Retinal pigment epithelial cell (primary cell): ENCODE data around the gene ZNF683.

Experiments used
- DNase-seq: peaks from one replicate; pipeline ENCODE4 v3.0.0-alpha.2; 2010; ENCODE audit warnings: low read depth
- H3K4me3 ChIP-seq: 2 replicates; pipeline ENCODE4 v1.5.1; 2011; ENCODE audit warnings: mild to moderate bottlenecking, low read length, control low read depth, moderate library complexity
- TF ChIP-seq, protein P1 (sequence below): conservative IDR thresholded peaks from 2 replicates; pipeline ENCODE4 v1.5.1; 2011; ENCODE audit warnings: low read depth, low read length, control low read depth, inconsistent platforms

Gene ZNF683

DNA sequence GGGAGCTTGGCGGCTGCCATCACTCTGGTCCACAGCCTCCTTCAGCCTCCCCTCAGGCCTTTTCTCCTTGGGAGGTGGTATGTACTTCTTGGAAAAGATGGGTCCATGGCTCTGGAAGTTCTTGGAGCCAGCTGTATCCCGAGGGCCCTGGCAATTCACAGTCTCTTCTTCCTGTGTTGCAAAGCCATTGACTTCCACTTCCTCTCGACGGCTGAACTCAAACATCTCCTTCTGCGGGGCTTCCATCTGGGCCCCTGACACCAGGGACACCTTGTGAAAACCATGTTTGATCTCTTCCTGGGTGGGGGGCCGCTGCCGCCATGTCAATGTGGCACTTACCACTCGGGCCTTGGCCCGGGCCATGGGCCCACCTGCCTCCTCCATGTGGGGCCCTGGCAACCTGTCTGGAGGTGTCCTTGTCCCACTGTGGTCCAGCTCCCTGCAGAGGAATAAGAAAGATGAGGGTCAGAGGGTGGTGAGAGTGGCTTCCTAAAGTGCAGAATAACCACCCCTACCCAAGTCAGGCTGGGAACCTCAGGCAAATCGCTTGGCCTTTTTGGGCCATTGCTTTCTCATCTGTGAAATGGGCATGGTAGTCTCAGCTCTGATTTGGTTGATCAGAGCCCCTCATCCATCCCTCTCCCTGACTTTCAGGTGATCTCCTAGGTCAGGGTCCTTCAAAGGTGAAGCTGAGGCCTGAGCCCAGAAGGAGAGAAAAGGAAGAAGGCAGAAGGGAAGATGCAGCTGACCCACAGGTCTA lies 26.1 kb downstream of the ZNF683 start:
- DNase-seq = no peak
- TF ChIP-seq, protein P1, sequence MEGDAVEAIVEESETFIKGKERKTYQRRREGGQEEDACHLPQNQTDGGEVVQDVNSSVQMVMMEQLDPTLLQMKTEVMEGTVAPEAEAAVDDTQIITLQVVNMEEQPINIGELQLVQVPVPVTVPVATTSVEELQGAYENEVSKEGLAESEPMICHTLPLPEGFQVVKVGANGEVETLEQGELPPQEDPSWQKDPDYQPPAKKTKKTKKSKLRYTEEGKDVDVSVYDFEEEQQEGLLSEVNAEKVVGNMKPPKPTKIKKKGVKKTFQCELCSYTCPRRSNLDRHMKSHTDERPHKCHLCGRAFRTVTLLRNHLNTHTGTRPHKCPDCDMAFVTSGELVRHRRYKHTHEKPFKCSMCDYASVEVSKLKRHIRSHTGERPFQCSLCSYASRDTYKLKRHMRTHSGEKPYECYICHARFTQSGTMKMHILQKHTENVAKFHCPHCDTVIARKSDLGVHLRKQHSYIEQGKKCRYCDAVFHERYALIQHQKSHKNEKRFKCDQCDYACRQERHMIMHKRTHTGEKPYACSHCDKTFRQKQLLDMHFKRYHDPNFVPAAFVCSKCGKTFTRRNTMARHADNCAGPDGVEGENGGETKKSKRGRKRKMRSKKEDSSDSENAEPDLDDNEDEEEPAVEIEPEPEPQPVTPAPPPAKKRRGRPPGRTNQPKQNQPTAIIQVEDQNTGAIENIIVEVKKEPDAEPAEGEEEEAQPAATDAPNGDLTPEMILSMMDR = no peak
- no peak overlapping the region for H3K4me3 ChIP-seq

DNA sequence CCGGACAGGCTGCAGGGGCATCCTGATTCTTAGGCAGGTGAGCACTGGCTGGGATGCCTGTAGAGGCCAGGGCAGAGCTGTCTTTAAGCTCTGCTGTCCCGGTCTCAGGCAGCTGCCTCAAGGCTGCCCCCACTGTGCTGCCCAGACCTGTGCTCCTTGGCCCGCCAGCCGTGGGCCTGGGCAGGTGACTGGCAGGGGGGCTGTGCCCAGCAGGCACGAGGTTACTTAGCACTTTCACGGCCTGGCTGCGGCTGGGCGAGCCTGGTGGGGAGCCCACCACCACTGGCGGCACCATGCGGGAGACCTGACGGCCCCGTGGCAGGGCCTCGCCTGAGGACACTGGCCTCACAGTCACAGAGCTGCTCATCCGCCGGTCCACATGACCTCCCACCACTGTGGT lies 26.8 kb downstream of the ZNF683 start:
- TF ChIP-seq, protein P1 = no peak
- H3K4me3 ChIP-seq = no peak overlapping the region

DNA sequence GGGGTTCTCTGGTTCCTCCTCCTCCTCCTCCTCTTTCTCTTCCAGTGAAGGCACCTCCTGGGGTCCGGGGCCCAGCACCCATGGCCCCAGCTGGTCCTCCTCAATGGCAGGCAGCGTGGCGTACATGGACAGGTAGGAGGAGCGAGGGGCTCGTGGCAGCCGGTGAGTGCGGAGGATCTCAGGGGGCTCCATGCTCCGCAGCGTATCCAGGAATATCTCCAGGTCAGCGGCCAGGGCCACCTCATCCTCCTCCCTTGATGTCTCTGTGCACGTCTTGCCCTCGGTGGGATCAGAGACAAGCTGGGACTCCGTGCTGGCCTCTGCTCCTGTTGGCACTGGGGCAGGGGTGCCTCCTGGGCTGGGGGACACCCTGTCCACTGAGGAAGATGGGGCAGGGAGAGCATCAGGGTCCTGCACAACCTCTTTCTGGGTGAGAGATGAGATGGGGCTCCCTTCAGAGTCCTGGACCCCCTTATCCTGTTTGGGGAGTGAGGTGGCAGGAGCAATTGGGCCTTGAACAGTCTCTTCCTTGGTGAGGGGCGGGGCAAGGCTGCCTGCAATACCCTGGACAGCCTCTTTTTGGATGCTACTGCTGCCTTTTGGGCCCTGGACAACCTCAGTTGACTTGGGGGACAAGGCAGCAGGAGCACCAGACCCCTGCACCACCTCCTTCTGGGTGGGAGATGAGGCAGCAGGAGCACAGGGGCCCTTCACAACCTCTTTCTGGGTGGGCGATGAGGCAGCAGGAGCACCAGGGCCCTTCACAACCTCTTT lies 28.2 kb downstream of the ZNF683 start:
- TF ChIP-seq, protein P1 = no peak
- no peak for DNase-seq
- H3K4me3 ChIP-seq = no peak overlapping the region

More for the DNA sequence above, 26.8 kb downstream of the ZNF683 start:
- DNase-seq = no peak

DNA sequence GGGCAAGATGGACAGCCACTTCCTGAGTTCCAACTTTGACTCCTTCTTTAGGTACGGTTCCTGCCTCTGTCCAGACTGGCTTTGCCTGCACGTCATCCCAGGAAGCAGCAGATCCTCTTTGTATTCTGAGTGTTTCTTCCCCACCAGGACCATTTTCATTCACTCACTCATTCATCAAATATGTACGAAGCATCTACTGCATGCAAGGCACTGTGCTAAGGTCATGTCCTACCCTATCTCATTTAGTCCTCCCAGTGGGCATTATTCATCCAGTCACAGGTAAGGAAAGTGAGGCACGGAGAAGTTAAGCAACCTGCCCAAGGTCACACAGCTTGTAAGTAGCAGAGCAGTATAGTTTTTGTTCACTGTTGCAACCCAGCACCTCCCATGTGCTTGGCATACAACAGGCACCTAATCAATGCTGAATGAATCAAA lies 32.5 kb downstream of the ZNF683 start:
- no peak for DNase-seq
- TF ChIP-seq, protein P1 = no peak
- H3K4me3 ChIP-seq = no peak overlapping the region

DNA sequence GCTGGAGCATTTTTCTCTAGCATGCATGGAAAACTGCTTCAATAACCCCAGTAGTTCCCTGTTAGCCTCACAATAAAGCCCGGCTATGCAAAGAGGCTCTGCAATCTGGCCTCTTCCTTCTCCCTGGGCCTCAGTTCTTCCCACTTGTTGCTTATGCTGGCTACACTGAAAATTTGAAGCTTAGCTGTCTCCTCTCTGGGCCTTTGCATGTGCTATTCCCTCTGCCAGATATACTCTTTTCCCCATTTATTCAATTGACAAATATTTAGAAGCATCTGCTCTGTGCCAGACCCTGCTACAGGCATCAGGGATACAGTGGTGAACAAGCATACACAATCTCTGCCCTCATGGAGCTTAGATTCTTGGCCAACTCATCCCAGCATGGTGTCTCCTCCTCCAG lies 33.9 kb downstream of the ZNF683 start:
- H3K4me3 ChIP-seq = no peak overlapping the region
- TF ChIP-seq, protein P1 = no peak
- no peak for DNase-seq

DNA sequence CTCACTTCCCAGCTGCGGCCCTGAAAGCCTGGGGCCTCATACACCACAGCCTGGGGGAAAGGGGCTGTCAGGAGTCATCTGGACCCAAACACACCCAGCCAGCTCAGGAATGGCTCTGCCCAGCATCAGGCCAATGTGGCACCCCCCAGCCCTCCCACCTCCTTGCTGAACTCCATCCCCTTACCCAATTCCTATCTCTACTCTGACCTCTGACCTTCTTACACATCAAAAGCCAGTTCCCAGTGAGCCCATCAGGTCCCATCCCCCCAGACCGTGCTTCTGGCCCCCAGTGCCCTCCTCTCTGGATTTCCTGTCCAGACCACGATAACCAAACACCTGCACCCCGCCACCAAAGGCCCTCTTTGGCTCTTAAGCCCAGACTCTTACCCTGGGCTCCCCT lies 34.9 kb downstream of the ZNF683 start:
- no peak overlapping the region for H3K4me3 ChIP-seq
- DNase-seq = no peak
- TF ChIP-seq, protein P1 = no peak

DNA sequence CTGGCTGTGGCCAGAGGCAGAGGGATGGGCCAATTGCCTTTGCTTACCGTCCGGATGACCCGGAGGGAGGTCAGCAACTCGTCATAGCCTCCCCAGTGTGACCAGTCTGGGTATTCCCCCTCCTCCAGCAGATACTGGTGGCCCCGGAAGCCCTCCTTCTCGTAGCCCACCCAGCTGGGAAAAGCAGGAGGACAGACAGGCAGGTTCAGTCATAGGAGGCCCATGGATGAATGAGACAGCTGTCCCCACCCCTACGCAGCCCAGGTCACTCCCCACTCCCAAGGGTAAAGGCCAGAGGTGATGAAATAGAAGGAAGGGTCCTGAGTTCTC lies 35.4 kb downstream of the ZNF683 start:
- TF ChIP-seq, protein P1 = no peak
- no peak for DNase-seq
- H3K4me3 ChIP-seq = no peak overlapping the region
